Smooth muscle cell of the umbilical artery (primary cell): Measurements from ENCODE around the gene BIRC5. TPM values are rescaled to one million over a fixed set of nuclear protein-coding genes. Genes with fewer than 3 reads are reported as not detected.

Source experiments
- total RNA-seq: library from RNA; depleted of rRNA; stranded (reverse); fragments of >200 nt; gene quantifications from 2 replicates; pipeline ENCODE4 v1.2.3, GENCODE V29; 2014

Gene BIRC5
- total RNA-seq = 4.8 and 21.0 TPM in 2 replicates

DNA sequence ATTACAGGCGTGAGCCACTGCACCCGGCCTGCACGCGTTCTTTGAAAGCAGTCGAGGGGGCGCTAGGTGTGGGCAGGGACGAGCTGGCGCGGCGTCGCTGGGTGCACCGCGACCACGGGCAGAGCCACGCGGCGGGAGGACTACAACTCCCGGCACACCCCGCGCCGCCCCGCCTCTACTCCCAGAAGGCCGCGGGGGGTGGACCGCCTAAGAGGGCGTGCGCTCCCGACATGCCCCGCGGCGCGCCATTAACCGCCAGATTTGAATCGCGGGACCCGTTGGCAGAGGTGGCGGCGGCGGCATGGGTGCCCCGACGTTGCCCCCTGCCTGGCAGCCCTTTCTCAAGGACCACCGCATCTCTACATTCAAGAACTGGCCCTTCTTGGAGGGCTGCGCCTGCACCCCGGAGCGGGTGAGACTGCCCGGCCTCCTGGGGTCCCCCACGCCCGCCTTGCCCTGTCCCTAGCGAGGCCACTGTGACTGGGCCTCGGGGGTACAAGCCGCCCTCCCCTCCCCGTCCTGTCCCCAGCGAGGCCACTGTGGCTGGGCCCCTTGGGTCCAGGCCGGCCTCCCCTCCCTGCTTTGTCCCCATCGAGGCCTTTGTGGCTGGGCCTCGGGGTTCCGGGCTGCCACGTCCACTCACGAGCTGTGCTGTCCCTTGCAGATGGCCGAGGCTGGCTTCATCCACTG is at the start of gene BIRC5:
BIRC5 (plus strand) TSS at position 238 of the 690 bp plus-strand sequence; CDS start at position 302, 64 bp downstream.

DNA sequence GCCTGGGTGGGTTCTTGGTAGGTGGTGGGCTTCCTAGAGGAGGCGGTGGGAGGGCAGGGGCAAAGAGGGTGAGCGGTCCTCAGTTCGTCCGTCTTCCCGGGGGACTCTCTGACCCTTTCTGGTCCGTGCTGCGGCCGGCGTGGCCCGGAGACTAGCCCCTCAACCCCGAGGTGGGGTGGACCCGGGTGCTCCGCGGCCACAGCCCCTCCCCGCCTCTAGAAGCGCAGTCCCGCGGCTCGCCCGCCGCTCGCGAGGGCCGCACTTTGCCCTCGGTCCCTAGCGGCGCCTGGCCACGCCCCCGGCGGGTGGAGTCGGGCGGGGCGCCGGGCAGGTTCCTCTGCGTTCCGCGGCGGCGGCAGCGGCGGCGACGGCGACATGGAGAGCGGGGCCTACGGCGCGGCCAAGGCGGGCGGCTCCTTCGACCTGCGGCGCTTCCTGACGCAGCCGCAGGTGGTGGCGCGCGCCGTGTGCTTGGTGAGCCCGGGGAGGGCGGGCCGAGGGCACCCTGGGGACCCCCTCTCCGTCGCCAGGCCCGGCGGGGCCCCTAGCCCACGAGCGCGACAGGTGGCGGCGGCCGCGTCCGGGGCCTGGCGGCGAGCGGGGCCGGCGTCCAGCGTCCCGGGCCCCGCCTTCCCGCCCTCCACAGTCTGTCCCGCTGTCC is 45.7 kb upstream of the BIRC5 start, which contains the start of gene SYNGR2:
SYNGR2 (plus strand) TSS at position 340 of the 661 bp plus-strand sequence; CDS start at position 376, 36 bp downstream.

DNA sequence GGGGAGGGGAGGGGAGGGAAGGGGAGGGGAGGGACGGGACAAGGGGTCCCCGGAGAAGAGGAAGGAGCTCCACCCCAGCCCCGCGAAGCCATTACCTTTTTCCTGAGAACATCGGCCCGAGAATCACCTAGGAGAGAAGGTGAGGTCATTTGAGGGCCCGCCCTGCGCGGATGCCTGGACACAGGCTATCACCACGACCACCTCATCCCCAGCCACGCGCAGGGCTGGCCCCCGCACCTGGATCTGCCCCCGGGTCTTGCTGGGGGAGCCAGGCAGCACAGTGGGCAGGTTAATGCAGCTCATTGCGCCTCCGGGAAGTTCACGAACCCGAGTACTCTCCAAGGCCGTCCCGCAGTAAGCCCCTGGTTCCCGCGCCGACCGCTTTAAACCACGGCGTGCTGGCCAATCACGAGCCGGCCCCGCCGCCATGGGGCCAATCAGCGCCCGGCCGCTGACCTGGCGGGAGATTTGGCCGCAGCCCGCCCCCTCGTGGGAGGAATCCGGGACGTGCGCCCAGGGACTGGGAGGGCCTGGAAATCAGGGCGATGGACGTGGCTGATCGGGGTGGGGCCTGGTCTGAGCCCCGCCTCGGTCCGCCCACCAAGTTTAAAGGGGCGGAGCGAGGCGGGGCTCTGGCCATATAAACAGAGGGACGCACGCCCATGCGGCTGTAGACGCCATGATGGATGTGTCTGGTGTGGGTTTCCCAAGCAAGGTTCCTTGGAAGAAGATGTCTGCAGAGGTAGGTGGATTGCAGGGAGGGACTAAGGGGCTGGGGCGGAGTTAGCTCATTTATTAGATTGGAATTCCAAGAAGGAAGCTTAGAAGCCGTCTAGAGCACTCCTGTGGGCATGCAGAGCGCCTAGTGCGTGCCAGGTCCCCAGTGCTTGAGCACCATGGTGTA is 27.1 kb upstream of the BIRC5 start, which contains the start of the genes AFMID and TK1:
AFMID (plus strand) TSS at position 671 of the 904 bp plus-strand sequence; CDS start at position 680, 9 bp downstream.
TK1 (minus strand) TSS at position 361 of the 904 bp plus-strand sequence; CDS start at position 303, 58 bp downstream.

DNA sequence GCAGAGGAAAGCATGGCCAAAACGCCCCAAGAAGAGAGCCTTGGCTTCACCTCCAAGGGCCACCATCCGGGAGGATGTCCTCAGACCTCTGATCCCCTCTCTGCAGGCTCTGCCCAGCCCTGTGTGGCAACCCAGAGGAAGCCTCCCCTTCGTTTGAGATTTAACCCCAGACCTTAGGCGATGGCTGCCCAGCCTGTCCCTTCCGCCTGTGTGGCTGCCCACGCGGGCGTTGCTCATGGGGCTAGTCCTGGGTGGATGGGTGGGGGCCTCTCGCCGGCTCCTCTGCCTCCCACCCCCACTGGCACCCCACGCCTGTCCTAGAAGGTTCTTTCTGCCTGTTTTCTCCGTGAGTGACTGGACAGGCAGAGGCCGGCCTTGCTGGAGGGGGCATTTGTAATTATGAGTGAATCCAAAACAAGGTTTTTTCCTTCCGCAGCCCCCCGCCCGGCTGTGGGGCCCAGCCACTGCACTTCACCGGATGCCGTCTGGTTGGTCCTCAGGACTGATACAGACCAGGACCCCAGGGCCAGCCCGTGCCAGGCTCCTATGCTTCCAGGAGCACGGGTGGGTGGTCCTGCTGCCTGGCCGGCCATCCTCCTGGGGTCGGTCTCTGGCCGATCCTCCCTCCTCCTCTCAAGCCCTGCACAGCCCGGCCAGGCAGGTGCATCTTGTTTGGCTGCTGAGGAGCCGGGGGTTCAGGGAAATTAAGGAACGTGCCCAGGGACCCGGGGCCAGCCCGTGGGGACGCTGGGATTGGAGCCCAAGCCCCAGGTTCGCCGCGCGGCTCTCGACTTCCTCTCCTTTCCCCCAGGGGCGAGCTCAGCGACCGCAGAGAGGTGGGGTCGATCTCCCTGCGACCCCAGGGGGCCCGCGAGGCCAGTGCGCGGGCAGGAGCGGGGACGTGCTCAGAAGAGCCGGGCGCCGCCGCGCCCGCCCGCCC is 17.2 kb downstream of the BIRC5 start, which contains the start of gene TMEM235:
TMEM235 (plus strand) TSS at position 636 of the 940 bp plus-strand sequence. CDS start 393 bp downstream, outside the sequence.

Other genes with a start within 250 kb of the BIRC5 start
- 0.42 and 1.2 TPM in 2 replicates for gene TMC6, start 85.5 kb upstream of the BIRC5 start, total RNA-seq
- not detected in 2 replicates for gene TMC8, start 83.5 kb upstream of the BIRC5 start, total RNA-seq
- not detected in 2 replicates for gene C17orf99, start 67.9 kb upstream of the BIRC5 start, total RNA-seq
- 17.8 and 32.0 TPM in 2 replicates for gene SYNGR2, start 45.7 kb upstream of the BIRC5 start, total RNA-seq
- gene TK1, start 27.2 kb upstream of the BIRC5 start, total RNA-seq = 15.1 and 45.9 TPM in 2 replicates
- gene AFMID, start 26.9 kb upstream of the BIRC5 start, total RNA-seq = 24.6 and 26.4 TPM in 2 replicates
- gene TMEM235, start 17.4 kb downstream of the BIRC5 start, total RNA-seq = not detected in 2 replicates
- 10.2 and 81.4 TPM in 2 replicates for gene SOCS3, start 145.8 kb downstream of the BIRC5 start, total RNA-seq
- 35.7 and 40.4 TPM in 2 replicates for gene PGS1, start 164.4 kb downstream of the BIRC5 start, total RNA-seq